Tibial nerve (tissue), 4 donors: ENCODE results near the gene CXXC4. TPM values are rescaled to one million over a fixed set of nuclear protein-coding genes. Genes with fewer than 3 reads are reported as not detected.

Experiments
- DNase-seq, 2 donors: peaks; one replicate each; pipeline ENCODE4 v3.0.0-alpha.2; 2019; ENCODE audit warnings: low spot score in 2 of 2
- H3K27ac ChIP-seq, 4 donors: fragments of 200-600 bp; sonication (generic) in 3 of 4; one replicate each; pipeline ENCODE4 v1.5.1; 2017 to 2019; ENCODE audit warnings: mild to moderate bottlenecking in 1 of 4
- H3K27me3 ChIP-seq, 2 donors: fragments of 200-600 bp; sonication (generic) in 1 of 2; one replicate each; pipeline versions ENCODE4 v1.5.1 to v1.6.0; 2017 to 2019
- H3K36me3 ChIP-seq, 3 donors: fragments of 200-600 bp; sonication (generic); one replicate each; pipeline ENCODE4 v1.5.1; 2018 to 2019
- H3K4me1 ChIP-seq, 4 donors: fragments of 200-600 bp; sonication (generic) in 3 of 4; one replicate each; pipeline ENCODE4 v1.5.1; 2017 to 2019
- H3K4me3 ChIP-seq, 4 donors: fragments of 200-600 bp; sonication (generic) in 3 of 4; one replicate each; pipeline ENCODE4 v1.5.1; 2017 to 2019; ENCODE audit warnings: mild to moderate bottlenecking in 1 of 4, moderate library complexity in 1 of 4
- H3K9me3 ChIP-seq, 4 donors: fragments of 200-600 bp; sonication (generic) in 3 of 4; one replicate each; pipeline ENCODE4 v1.5.1; 2017 to 2019
- CTCF ChIP-seq, 5 experiments: fragments of 200-600 bp in 3 of 5; fragments of 450-650 bp in 2 of 5; sonication (generic) in 3 of 5; IDR thresholded peaks; one replicate each; pipeline ENCODE4 v1.5.1; 2016 to 2019; ENCODE audit warnings: antibody characterized with exemption in 5 of 5, mild to moderate bottlenecking in 3 of 5, moderate library complexity in 2 of 5
- EP300 ChIP-seq, 2 donors: sonication (generic); formaldehyde crosslinking; IDR thresholded peaks; one replicate each; pipeline ENCODE4 v1.6.1; 2017; ENCODE audit warnings: antibody characterized with exemption in 2 of 2, mild to moderate bottlenecking in 1 of 2
- POLR2A ChIP-seq, 2 donors: fragments of 450-650 bp; IDR thresholded peaks; one replicate each; pipeline ENCODE4 v1.6.1; 2017; ENCODE audit warnings: antibody characterized with exemption in 2 of 2, mild to moderate bottlenecking in 2 of 2, moderate library complexity in 2 of 2
- WGBS, 2 donors: methylation state at CpG; one replicate each; pipeline ENCODE4 v1.1.5; 2018; 5-methylcytosine and 5-hydroxymethylcytosine counted together
- total RNA-seq, 4 donors: library from RNA; depleted of rRNA; stranded (reverse); fragments of >200 nt; gene quantifications; one replicate each; pipeline ENCODE4 v1.1.0, GENCODE V29; 2016

CXXC4 gene
- total RNA-seq, 4 donors from 2014 or later, result 2.5 to 4.2 (median 3.1) TPM

GRCh38 chr4:104451573-104451972 lies 43.1 kb downstream of the CXXC4 start:
- 17 to 34% methylated on average over 1 of the region's 1 CpG for WGBS, 2 donors
- no peaks in the 10 kb centered on the region for H3K4me1 ChIP-seq
- DNase-seq, result no peak

GRCh38 chr4:104449537-104449936 lies 45.2 kb downstream of the CXXC4 start:
- TF ChIP-seq CTCF (IDR thresholded peaks at IDR 0.05) (no peak), POLR2A (IDR thresholded peaks at IDR 0.05) (no peak), EP300 (IDR thresholded peaks at IDR 0.05) (no peak)
- no peaks in the 10 kb centered on the region for H3K36me3 ChIP-seq
- 84 to 91% methylated on average over 3 of the region's 3 CpGs for WGBS, 2 donors
- no peak for DNase-seq
- no peak overlapping the region for H3K27ac ChIP-seq
- no peaks in the 10 kb centered on the region for H3K4me1 ChIP-seq
- H3K9me3 ChIP-seq, result no peaks in the 10 kb centered on the region
- no peaks in the 10 kb centered on the region for H3K27me3 ChIP-seq
- H3K4me3 ChIP-seq, result no peak overlapping the region

More at GRCh38 chr4:104451573-104451972, 43.1 kb downstream of the CXXC4 start:
- no peaks in the 10 kb centered on the region for H3K36me3 ChIP-seq
- H3K27me3 ChIP-seq, result no peaks in the 10 kb centered on the region
- no peaks in the 10 kb centered on the region for H3K9me3 ChIP-seq
- TF ChIP-seq POLR2A (IDR thresholded peaks at IDR 0.05), result no peak
- peak in 2 of 5 experiments; percentile 16 to 27 for TF ChIP-seq CTCF (IDR thresholded peaks at IDR 0.05)
- no peak for TF ChIP-seq EP300 (IDR thresholded peaks at IDR 0.05)
- no peak overlapping the region for H3K4me3 ChIP-seq
- H3K27ac ChIP-seq, result no peak overlapping the region

- Histone ChIP-seq H3K27ac (no peak overlapping the region), H3K36me3 (no peaks in the 10 kb centered on the region), H3K4me3 (no peak overlapping the region), H3K27me3 (no peaks in the 10 kb centered on the region), H3K9me3 (no peaks in the 10 kb centered on the region), H3K4me1 (no peaks in the 10 kb centered on the region)
- TF ChIP-seq POLR2A (IDR thresholded peaks at IDR 0.05) (no peak), CTCF (IDR thresholded peaks at IDR 0.05) (no peak), EP300 (IDR thresholded peaks at IDR 0.05) (no peak)
- DNase-seq, result no peak
- 38 to 44% methylated on average over 2 of the region's 2 CpGs for WGBS, 2 donors
Observed at GRCh38 chr4:104447294-104447693, 47.4 kb downstream of the CXXC4 start.

- no peaks in the 10 kb centered on the region for H3K36me3 ChIP-seq
- no peak overlapping the region for H3K27ac ChIP-seq
- no peak for TF ChIP-seq POLR2A (IDR thresholded peaks at IDR 0.05)
- no peak for TF ChIP-seq EP300 (IDR thresholded peaks at IDR 0.05)
- TF ChIP-seq CTCF (IDR thresholded peaks at IDR 0.05), result no peak
- H3K9me3 ChIP-seq, result no peaks in the 10 kb centered on the region
- no peaks in the 10 kb centered on the region for H3K27me3 ChIP-seq
- no peak overlapping the region for H3K4me3 ChIP-seq
- WGBS, 2 donors, result 40 to 49% methylated on average over 5 of the region's 5 CpGs
- no peak for DNase-seq
- H3K4me1 ChIP-seq, result no peaks in the 10 kb centered on the region
Observed at GRCh38 chr4:104446431-104447278, 48.0 kb downstream of the CXXC4 start.

- TF ChIP-seq EP300 (IDR thresholded peaks at IDR 0.05), result no peak
- no peak for TF ChIP-seq POLR2A (IDR thresholded peaks at IDR 0.05)
- TF ChIP-seq CTCF (IDR thresholded peaks at IDR 0.05), result no peak
- Histone ChIP-seq H3K36me3 (no peaks in the 10 kb centered on the region), H3K27ac (no peak overlapping the region), H3K4me3 (no peak overlapping the region), H3K4me1 (no peaks in the 10 kb centered on the region), H3K9me3 (no peaks in the 10 kb centered on the region), H3K27me3 (no peaks in the 10 kb centered on the region)
- no peak for DNase-seq
- 79% methylated on average over 2 of the region's 2 CpGs for WGBS, 2 donors
Observed at GRCh38 chr4:104444685-104445084, 50.0 kb downstream of the CXXC4 start.
